BJ (cell line): Measurements from ENCODE around the gene EID1. TPM values are rescaled to one million over a fixed set of nuclear protein-coding genes. Genes with fewer than 3 reads are reported as not detected.
A peak's percentile ranks its signal among the peaks of the same experiment; 100 is the strongest.

ENCODE experiments used
- CTCF ChIA-PET: fragments of 350-600 bp; formaldehyde crosslinking; extraction: SDS; loops from one replicate; lab custom pipeline; 2021; ENCODE audit warnings: antibody characterized with exemption, inconsistent platforms; lab: Yijun Ruan, JAX
- POLR2A ChIA-PET: fragments of 300-600 bp; sonication (Branson Sonifier 250); formaldehyde crosslinking; extraction: SDS; loops from one replicate; lab custom pipeline; 2021; ENCODE audit warnings: antibody characterized with exemption; lab: Charles Lee
- DNase-seq: peaks from one replicate; pipeline ENCODE4 v3.0.0-alpha.2; 2011; ENCODE audit warnings: low read depth
- H3K27me3 ChIP-seq: 2 replicates; pipeline ENCODE4 v1.6.0; 2011; ENCODE audit warnings: low read length; ENCODE audit not compliant: control insufficient read depth, insufficient read depth
- H3K36me3 ChIP-seq: 2 replicates; pipeline ENCODE4 v1.5.1; 2011; ENCODE audit warnings: low read length; ENCODE audit not compliant: control insufficient read depth, insufficient read depth
- H3K4me3 ChIP-seq: 2 replicates; pipeline ENCODE4 v1.5.1; 2011; ENCODE audit warnings: low read depth, mild to moderate bottlenecking, control low read depth, low read length
- CTCF ChIP-seq: IDR thresholded peaks from 2 replicates; pipeline ENCODE4 v1.5.1; 2011; ENCODE audit warnings: low read depth, mild to moderate bottlenecking, control low read depth, inconsistent platforms, low read length, moderate library complexity; ENCODE audit not compliant: insufficient read depth
- polyA minus RNA-seq: library from RNA; depleted of rRNA, polyadenylated mRNA; stranded (reverse); fragments of >200 nt; gene quantifications from 2 replicates; pipeline ENCODE4 v1.2.3, GENCODE V29; 2011; rRNA and poly(A)+ RNA removed
- polyA plus RNA-seq: library from polyadenylated mRNA; depleted of rRNA; stranded (reverse); fragments of >200 nt; gene quantifications from 2 replicates; pipeline ENCODE4 v1.2.3, GENCODE V29; 2011; rRNA removed

Gene EID1
- polyA plus RNA-seq (165 and 238 TPM in 2 replicates), polyA minus RNA-seq (33.3 and 42.0 TPM in 2 replicates)

GRCh38 chr15:48877630-48878595 is at the start of gene EID1:
EID1 (plus strand) TSS chr15:48878134; CDS start chr15:48878177, 43 bp downstream.
- TF ChIP-seq CTCF, result no peak
- no peaks in the 10 kb centered on the region for H3K36me3 ChIP-seq
- CTCF ChIA-PET, result interaction anchor here (0.7 to 1.7 kb wide), 9 partner anchors 8 to 98 kb away, joined by 3 to 11 read pairs (median 4); no protein-coding TSS in a partner anchor
- H3K4me3 ChIP-seq, result peak within 1 kb of the TSS; percentile 79
- POLR2A ChIA-PET, result interaction anchor here (0.6 to 1.7 kb wide), 3 partner anchors 11 to 978 kb away, joined by 3 to 7 read pairs (median 5); no protein-coding TSS in a partner anchor
- H3K27me3 ChIP-seq, result no peaks in the 10 kb centered on the region
- DNase-seq, result peak; percentile 79

- Histone ChIP-seq H3K4me3 (no peak overlapping the region), H3K27me3 (no peaks in the 10 kb centered on the region), H3K36me3 (no peaks in the 10 kb centered on the region)
- no peak for DNase-seq
- CTCF ChIA-PET, result no interaction called here
- POLR2A ChIA-PET, result no interaction called here
- no peak for TF ChIP-seq CTCF
These were observed 49.5 kb upstream of the EID1 start for GRCh38 chr15:48828471-48828870.

GRCh38 chr15:48828906-48829305 is 49.0 kb upstream of the EID1 start:
- no peak for TF ChIP-seq CTCF
- ChIA-PET CTCF (no interaction called here), POLR2A (no interaction called here)
- H3K36me3 ChIP-seq, result no peaks in the 10 kb centered on the region
- DNase-seq, result no peak
- no peak overlapping the region for H3K4me3 ChIP-seq
- no peaks in the 10 kb centered on the region for H3K27me3 ChIP-seq

DNA sequence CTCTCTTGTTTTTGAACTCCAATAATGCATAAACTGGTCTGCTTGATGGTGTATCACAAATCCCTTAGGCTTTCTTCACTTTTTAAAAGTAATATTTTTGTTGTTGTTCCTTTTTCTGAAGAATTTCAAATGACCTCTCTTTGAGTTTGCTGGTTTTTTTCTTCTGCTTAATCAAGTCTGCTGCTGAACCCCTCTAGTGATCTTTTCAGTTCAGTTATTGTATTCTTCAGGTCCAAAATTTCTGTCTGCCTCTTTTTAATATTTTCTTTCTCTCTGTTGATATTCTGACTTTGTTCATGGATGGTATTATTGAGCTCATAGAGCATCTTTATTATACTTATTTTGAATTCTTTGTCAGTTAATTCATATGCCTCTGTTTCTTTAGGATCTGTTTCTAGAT is 45.3 kb upstream of the EID1 start:
- ChIA-PET POLR2A (no interaction called here), CTCF (no interaction called here)
- TF ChIP-seq CTCF, result no peak
- DNase-seq, result no peak
- H3K27me3 ChIP-seq, result no peaks in the 10 kb centered on the region
- H3K36me3 ChIP-seq, result no peaks in the 10 kb centered on the region
- H3K4me3 ChIP-seq, result no peak overlapping the region

DNA sequence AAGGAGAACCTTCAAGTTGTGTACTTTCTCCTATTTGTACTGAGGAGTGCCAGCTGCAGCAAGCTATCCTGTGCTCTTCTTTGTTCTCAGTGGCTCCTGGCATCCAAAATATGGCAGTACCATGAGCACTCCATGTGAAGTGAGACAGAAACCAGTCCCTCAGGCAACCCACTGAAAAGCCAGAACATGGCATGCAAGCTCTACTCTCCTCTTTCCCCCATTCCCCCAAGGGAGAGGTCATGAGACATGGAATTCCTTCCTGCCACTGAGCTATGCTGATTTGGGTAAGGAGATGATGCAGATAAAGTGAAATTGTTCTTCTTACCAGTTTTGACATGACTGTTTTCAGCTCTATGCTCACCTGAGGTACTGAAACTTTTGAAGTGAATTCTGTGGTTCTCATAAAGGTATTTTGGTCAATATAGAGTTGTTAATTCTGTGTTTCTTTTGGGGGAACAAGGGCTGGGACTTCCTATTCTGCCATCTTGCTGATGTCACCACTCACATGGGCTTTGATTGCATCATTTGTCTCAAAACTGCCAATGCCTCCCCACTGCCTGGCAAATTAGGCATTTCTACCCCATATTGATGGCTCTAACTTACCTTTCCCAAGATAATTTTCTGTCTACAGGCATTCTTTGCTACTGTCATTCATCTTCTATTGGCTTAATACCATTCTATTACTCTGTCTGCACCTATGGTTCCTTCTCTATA is 44.3 kb upstream of the EID1 start:
- ChIA-PET POLR2A (no interaction called here), CTCF (interaction anchor here (1.5 kb wide), 1 partner anchor 10 kb away, joined by 4 read pairs; no protein-coding TSS in a partner anchor)
- TF ChIP-seq CTCF, result no peak
- Histone ChIP-seq H3K27me3 (no peaks in the 10 kb centered on the region), H3K4me3 (no peak overlapping the region), H3K36me3 (no peaks in the 10 kb centered on the region)
- DNase-seq, result no peak
